Measurements from ENCODE around the gene ARFGEF3. TPM values are rescaled to one million over a fixed set of nuclear protein-coding genes. Genes with fewer than 3 reads are reported as not detected.
A peak's percentile ranks its signal among the peaks of the same experiment; 100 is the strongest.

Gene ARFGEF3
- total RNA-seq, 1 donor from 2014 or later, result 28.6 TPM

DNA sequence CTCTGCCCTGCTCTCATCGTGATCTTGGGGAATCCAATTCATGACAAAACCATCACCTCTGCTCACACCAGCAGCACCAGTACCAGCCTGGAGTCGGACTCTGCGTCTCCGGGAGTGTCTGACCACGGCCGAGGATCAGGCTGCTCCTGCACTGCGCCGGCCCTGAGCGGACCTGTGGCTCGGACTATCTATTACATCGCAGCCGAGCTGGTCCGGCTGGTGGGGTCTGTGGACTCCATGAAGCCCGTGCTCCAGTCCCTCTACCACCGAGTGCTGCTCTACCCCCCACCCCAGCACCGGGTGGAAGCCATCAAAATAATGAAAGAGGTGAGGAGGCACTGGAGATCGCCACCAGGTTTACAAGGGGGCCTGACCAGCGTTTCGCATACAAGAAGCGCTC lies 93.7 kb downstream of the ARFGEF3 start:
- Mint-ChIP-seq H3K27ac (no peak overlapping the region), H3K9me3 (ENCODE audit: low read depth) (no peaks in the 10 kb centered on the region), H3K27me3 (no peaks in the 10 kb centered on the region), H3K4me1 (ENCODE audit: low read depth) (peaks cover 18% of the 10 kb centered on the region), H3K36me3 (ENCODE audit: insufficient read depth) (peaks cover 28% of the 10 kb centered on the region), H3K4me3 (ENCODE audit: low read depth) (no peak overlapping the region)
- TF ChIP-seq, protein P1, sequence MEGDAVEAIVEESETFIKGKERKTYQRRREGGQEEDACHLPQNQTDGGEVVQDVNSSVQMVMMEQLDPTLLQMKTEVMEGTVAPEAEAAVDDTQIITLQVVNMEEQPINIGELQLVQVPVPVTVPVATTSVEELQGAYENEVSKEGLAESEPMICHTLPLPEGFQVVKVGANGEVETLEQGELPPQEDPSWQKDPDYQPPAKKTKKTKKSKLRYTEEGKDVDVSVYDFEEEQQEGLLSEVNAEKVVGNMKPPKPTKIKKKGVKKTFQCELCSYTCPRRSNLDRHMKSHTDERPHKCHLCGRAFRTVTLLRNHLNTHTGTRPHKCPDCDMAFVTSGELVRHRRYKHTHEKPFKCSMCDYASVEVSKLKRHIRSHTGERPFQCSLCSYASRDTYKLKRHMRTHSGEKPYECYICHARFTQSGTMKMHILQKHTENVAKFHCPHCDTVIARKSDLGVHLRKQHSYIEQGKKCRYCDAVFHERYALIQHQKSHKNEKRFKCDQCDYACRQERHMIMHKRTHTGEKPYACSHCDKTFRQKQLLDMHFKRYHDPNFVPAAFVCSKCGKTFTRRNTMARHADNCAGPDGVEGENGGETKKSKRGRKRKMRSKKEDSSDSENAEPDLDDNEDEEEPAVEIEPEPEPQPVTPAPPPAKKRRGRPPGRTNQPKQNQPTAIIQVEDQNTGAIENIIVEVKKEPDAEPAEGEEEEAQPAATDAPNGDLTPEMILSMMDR (IDR thresholded peaks at IDR 0.05; ENCODE audit: unreplicated experiment), result no peak
- no peak for DNase-seq (ENCODE audit: low spot score, unreplicated experiment)

DNA sequence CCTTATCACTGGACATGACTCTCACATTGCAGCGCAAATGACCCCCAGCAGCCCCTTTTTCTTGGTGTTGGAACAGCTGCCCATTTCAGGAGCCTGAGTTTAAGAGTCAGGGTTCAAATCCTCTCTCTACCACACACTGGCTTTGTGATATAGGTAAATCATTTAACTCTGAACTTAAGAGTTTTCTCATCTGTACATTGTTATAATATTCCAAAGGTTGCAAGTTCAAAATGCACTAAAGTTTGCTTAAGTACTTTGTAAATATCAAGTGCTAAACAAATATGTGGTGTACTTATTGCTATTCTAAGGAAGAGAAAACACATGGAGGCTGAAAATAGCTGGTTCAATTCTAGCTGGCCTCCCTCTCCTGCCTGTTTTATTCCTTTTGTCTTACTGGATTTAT lies 95.9 kb downstream of the ARFGEF3 start:
- Mint-ChIP-seq H3K27me3 (no peaks in the 10 kb centered on the region), H3K36me3 (ENCODE audit: insufficient read depth) (peaks cover 35% of the 10 kb centered on the region), H3K27ac (no peak overlapping the region), H3K4me3 (ENCODE audit: low read depth) (no peak overlapping the region), H3K4me1 (ENCODE audit: low read depth) (peaks cover 11% of the 10 kb centered on the region), H3K9me3 (ENCODE audit: low read depth) (no peaks in the 10 kb centered on the region)
- no peak for DNase-seq (ENCODE audit: low spot score, unreplicated experiment)
- TF ChIP-seq, protein P1 (IDR thresholded peaks at IDR 0.05; ENCODE audit: unreplicated experiment), result no peak

DNA sequence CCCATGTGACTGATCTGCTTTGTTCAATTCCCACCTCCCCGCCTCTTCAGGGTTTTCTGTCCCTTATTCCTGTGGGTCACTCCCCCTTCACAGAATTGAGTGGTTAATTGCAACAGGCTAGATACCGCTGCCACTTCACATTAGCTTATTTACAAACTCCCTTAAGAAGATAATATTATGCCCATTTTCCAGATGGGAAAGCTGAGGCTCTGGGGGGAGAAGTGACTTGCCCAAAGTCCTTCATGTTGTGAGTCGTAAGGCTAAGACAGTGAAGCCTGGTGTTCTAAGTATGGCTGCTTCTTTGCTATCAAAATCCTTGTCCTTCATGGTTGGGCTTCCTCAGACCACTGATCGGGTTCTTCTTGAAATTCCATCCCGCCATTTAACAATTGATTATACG lies 96.5 kb downstream of the ARFGEF3 start:
- peaks cover 11% of the 10 kb centered on the region for H3K4me1 Mint-ChIP-seq (ENCODE audit: low read depth)
- peaks cover 40% of the 10 kb centered on the region for H3K36me3 Mint-ChIP-seq (ENCODE audit: insufficient read depth)
- no peak overlapping the region for H3K4me3 Mint-ChIP-seq (ENCODE audit: low read depth)
- H3K9me3 Mint-ChIP-seq (ENCODE audit: low read depth), result no peaks in the 10 kb centered on the region
- TF ChIP-seq, protein P1 (IDR thresholded peaks at IDR 0.05; ENCODE audit: unreplicated experiment), result no peak
- H3K27ac Mint-ChIP-seq, result peak overlapping the region; percentile 80
- H3K27me3 Mint-ChIP-seq, result no peaks in the 10 kb centered on the region
- DNase-seq (ENCODE audit: low spot score, unreplicated experiment), result no peak

GRCh38 chr6:138258991-138259390 lies 97.3 kb downstream of the ARFGEF3 start:
- H3K36me3 Mint-ChIP-seq (ENCODE audit: insufficient read depth), result peaks cover 42% of the 10 kb centered on the region
- H3K4me3 Mint-ChIP-seq (ENCODE audit: low read depth), result no peak overlapping the region
- H3K27me3 Mint-ChIP-seq, result no peaks in the 10 kb centered on the region
- no peak for DNase-seq (ENCODE audit: low spot score, unreplicated experiment)
- TF ChIP-seq, protein P1 (IDR thresholded peaks at IDR 0.05; ENCODE audit: unreplicated experiment), result no peak
- peaks cover 11% of the 10 kb centered on the region for H3K4me1 Mint-ChIP-seq (ENCODE audit: low read depth)
- H3K9me3 Mint-ChIP-seq (ENCODE audit: low read depth), result no peaks in the 10 kb centered on the region
- peak overlapping the region; percentile 88 for H3K27ac Mint-ChIP-seq

- H3K4me1 Mint-ChIP-seq (ENCODE audit: low read depth), result peaks cover 11% of the 10 kb centered on the region
- peaks cover 42% of the 10 kb centered on the region for H3K36me3 Mint-ChIP-seq (ENCODE audit: insufficient read depth)
- DNase-seq (ENCODE audit: low spot score, unreplicated experiment), result no peak
- no peaks in the 10 kb centered on the region for H3K9me3 Mint-ChIP-seq (ENCODE audit: low read depth)
- H3K4me3 Mint-ChIP-seq (ENCODE audit: low read depth), result no peak overlapping the region
- H3K27me3 Mint-ChIP-seq, result no peaks in the 10 kb centered on the region
- TF ChIP-seq, protein P1 (IDR thresholded peaks at IDR 0.05; ENCODE audit: unreplicated experiment), result no peak
- no peak overlapping the region for H3K27ac Mint-ChIP-seq
Measured at GRCh38 chr6:138261116-138261780, 99.5 kb downstream of the ARFGEF3 start.

Measured in progenitor cell of endocrine pancreas (in vitro differentiated cells).